ENCODE measurements around the gene MAZ.
"Not testable (repeated sequence)": the region's sequence is repeated elsewhere in the genome, so short reads cannot be mapped to it uniquely, and the experiment has no call there.

MAZ gene

GRCh38 chr16:29784901-29785500 is 21.3 kb upstream of the MAZ start:
- DNase-seq: peak; percentile 80

- DNase-seq: not testable (repeated sequence)
These were observed 19.2 kb upstream of the MAZ start for GRCh38 chr16:29787155-29787554.

- peak; percentile 30 for DNase-seq
These were observed 16.6 kb upstream of the MAZ start for GRCh38 chr16:29789775-29790182.

GRCh38 chr16:29790183-29790948 is 16.0 kb upstream of the MAZ start, which contains the start of gene KIF22:
KIF22 (plus strand) TSS chr16:29790751; CDS start chr16:29790760, 9 bp downstream.
- DNase-seq: peak; percentile 100

GRCh38 chr16:29790949-29791844 is 15.1 kb upstream of the MAZ start:
- no peak for DNase-seq

- no peak for DNase-seq
These were observed 14.2 kb upstream of the MAZ start for GRCh38 chr16:29791845-29792807.

- DNase-seq: not testable (repeated sequence)
These were observed 13.2 kb upstream of the MAZ start for GRCh38 chr16:29793153-29793552.

GRCh38 chr16:29794231-29794710 is 12.1 kb upstream of the MAZ start:
- DNase-seq: no peak

- DNase-seq: no peak
These were observed 3.9 kb upstream of the MAZ start for GRCh38 chr16:29802416-29802935.

- no peak for DNase-seq
These were observed 2.3 kb upstream of the MAZ start for GRCh38 chr16:29804020-29804419.

GRCh38 chr16:29804455-29805231 is 1.7 kb upstream of the MAZ start:
- DNase-seq: peak; percentile 51

GRCh38 chr16:29805232-29806098 is 864 bp upstream of the MAZ start:
- peak; percentile 99 for DNase-seq

GRCh38 chr16:29806641-29807425 is 504 bp downstream of the MAZ start:
- DNase-seq: peak; percentile 82

GRCh38 chr16:29807426-29808218 is 1.3 kb downstream of the MAZ start:
- DNase-seq: peak; percentile 93

- DNase-seq: peak; percentile 71
These were observed 2.0 kb downstream of the MAZ start for GRCh38 chr16:29808219-29808900.

GRCh38 chr16:29809031-29809747 is 2.9 kb downstream of the MAZ start:
- DNase-seq: no peak

Measured in RPMI8226 (cell line).